Measurements from ENCODE around the gene XK.
A peak's percentile ranks its signal among the peaks of the same experiment; 100 is the strongest.

Gene XK

DNA sequence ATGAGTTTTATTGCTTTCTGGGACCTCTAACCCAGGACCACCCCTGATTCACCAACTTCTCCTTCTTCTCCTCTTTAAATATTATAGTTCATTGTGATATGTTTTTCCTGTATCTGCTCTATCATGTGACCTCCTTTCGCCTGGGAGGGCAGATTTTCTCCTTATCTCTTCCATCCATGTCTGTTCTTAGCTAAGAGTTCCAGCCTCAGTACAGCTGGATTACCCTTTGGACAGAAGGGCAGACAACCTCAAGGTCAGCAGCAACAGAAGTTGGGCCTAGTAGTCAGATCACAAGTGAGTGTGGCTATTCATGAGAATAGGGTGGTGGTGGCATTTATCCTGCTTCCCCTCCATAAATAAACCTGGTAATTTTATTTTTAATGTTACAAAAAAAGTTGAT is 5.7 kb upstream of the XK start:
- no peak for DNase-seq

- no peak for DNase-seq
Observed at GRCh38 chrX:37684426-37684825, 1.2 kb upstream of the XK start.

GRCh38 chrX:37684973-37685372 is 618 bp upstream of the XK start:
- no peak for DNase-seq

- DNase-seq, result no peak
Observed at GRCh38 chrX:37686369-37686995, 891 bp downstream of the XK start.

DNA sequence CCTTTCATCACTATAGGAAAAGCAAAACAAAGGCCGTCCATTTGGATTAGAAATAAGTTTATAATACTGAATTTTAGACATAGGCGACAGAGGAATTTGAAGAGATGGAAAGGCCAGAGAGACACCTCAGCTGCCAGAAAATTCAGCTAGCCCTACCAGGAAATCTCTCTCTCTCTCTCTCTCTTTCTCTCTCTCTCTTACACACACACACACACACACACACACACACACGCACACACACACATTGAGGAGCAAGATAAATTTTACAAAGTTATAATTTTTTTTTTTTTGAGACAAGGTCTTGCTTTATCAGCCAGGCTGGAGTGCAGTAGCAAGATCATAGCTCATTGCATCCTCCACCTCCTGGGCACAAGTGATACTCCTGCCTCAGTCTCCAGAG is 1.4 kb downstream of the XK start:
- DNase-seq, result no peak

DNA sequence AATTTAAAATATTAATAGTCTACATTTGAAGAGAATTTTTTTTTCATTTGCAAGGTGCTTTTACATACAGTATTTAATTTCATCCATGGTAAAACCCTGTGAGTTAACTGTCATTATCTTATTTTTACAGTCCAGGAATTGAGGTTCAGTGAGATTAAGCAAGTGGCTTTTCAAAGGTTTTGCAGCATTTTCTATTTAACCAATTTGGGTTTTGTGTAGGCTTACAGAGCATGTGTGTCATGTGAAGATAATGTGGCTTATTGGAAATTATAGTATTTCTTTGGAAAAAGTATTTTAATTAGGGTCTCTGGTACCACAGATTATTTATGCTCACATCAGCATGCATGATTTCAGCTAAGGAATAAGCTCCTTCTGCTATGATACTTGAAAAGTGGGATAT is 4.5 kb downstream of the XK start:
- no peak for DNase-seq

DNA sequence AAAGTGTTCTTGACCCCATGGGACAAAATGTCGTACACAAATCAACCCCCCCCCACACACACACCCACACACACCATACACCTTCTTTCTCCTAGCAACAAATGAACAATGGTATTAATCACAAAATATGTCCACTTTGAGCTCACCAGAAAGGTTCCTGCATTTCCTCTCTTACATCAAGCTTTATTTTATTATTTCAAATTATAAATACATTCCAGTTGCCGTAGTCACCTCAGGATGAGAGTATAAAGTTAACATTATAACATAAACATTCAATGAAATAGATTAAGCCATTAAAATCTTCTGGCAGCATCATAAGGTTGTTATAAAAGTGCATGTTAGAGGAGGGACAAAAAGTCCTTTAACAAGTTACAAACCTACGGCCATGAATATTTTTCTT is 7.3 kb downstream of the XK start:
- DNase-seq, result no peak

- DNase-seq, result no peak
Observed at GRCh38 chrX:37697169-37697760, 11.7 kb downstream of the XK start.

GRCh38 chrX:37701588-37701987 is 16.0 kb downstream of the XK start:
- DNase-seq, result no peak

GRCh38 chrX:37711991-37712390 is 26.4 kb downstream of the XK start:
- no peak for DNase-seq

- DNase-seq, result no peak
Observed at GRCh38 chrX:37712458-37712857, 26.9 kb downstream of the XK start.

- DNase-seq, result no peak
Observed at GRCh38 chrX:37714479-37714878, 28.9 kb downstream of the XK start.

DNA sequence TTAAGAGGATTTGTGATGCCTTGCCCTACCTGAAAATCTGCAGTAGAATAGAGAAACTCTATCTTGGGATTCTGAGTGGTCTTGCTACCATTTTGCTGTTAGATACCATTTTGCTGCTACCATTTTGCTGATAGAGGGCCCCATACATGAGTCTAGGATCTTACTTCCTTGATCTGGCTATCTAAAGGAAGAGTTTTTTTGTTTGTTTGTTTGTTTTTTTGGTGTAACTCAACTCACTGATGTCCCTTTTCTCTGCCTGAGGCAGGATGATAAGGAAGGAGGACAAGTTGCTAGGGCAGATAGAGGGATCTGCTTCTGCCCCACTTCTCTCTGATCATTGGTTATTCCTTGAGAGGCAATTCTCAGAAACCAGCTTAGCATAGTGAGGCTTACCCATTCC is 31.0 kb downstream of the XK start:
- no peak for DNase-seq

- no peak for DNase-seq
Observed at GRCh38 chrX:37717708-37718107, 32.1 kb downstream of the XK start.

GRCh38 chrX:37722595-37722994 is 37.0 kb downstream of the XK start:
- DNase-seq, result no peak

DNA sequence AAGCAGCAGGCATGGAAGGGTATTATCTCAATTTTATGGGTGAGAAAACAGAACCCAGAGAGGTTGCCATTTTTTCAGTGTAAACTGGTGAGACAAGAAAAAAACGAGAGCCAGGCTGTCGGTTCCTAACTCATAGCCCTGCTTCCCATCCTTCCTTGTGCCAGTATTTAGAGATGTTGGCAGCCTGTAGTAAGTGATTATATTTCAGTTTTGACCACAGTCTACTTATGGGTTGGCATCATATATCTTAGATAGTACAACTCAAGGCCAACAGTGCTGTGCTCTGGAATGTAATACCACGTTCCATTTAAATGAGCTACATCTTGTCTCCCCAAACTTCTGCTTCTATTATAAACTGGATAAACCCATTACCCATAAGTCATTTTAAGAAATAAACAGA is 40.8 kb downstream of the XK start:
- no peak for DNase-seq

DNA sequence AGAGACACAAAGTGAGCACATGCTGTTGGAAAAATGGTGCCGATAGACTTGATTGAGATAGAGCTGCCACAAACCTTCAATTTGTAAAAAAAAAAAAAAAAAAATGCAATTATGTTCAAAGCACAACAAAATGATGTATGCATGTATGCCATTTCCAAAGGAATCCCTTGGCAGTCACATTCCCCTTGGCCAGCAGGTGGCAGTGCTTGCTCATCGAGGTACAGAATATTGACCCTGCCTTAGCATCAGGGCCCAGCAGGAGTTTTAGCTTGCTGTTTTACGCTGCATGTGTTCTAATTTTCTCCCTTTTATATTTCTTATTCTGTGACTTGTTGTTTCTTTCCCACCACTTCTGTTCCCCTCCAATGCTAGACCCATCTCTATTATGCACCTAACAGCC is 59.8 kb downstream of the XK start:
- DNase-seq, result peak; percentile 26

DNA sequence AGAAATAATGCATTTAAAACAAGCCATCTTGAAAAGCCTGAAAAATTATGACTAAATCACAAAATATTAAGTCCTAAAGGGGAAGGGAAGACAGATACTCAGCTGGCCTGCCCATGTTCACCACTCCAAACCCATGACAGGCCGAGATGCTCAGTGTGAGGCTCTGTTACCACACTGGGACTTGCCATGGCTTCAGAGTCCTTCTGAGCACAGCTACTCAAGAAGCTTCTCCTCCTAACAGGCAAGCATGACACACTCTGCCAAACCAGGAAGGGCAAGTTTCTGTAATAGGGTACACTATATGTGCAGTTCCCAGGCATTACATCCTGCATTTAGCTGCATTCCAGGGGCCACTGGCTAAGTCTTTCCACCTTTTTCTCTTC is 60.2 kb downstream of the XK start:
- DNase-seq, result no peak

DNA sequence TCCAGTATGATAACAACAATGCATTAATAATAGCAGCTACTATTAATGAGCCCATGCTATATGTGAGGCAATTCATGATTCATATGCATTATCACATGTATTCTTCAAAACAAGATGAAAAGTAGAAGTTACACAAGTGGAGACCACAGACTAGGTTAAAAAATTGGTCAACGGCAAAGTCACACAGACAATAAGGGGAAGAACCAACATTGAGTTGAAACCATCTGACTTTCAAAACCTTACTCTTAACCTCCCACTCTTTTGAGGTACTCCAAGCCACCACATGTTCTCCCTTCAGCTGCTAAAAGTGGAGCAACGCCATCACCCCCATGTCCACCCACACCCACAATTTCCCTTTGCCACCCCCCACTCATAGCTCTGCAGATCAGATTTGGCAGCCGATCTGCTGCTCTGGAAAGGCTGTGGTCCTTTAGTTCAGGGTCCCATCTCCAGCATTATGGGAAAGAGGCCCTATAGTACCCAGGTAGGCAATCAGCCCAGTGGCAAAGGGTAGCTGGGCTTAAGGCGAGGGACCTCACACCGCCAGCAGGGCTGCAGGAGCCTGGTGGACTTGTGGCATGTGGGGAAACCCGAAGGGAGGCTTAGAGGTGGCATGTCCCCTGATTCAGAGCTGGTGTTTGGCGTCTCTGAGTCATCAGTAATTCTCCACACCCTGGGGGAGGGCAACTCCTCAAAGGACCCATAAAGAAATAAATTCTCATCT is 60.8 kb downstream of the XK start:
- no peak for DNase-seq

DNA sequence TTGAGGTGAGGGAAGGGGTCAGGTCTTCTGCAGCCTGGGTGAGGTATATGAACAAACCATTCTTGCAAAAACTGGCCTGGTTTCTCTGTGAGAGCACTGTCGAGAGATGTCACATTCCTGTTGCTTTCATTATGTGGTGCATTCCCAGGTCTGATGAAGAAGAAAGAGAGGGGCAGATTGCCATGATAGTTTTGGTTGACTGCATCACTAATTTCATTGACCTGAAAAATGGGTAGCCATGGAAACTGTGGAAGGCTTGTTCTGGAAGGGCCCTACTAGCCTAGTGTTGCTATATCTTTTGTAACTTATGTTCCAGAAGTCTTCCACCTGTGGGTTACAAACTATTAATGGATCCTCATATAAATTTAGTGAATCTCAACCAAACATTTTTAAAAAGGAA is 61.4 kb downstream of the XK start:
- no peak for DNase-seq

- DNase-seq, result no peak
Observed at GRCh38 chrX:37752281-37752680, 66.7 kb downstream of the XK start.

DNA sequence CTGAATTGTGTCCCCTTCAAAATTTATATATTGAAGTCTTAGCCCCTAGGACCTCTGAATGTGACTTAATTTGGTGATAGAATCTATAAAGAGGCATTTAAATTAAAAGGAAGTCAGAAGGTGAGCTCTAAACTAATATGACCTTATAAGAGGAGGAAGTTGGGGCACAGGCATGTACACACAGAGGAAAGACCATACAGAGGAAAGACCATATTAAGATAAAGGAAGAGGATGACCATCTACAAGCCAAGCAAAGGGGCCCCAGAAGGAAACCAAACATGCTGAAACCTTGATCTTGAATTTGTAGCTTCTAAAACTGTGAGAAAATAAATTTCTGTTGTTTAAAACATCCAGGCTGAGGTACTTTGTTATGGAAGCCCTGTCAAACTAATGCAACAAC is 67.3 kb downstream of the XK start:
- no peak for DNase-seq

GRCh38 chrX:37753384-37753783 is 67.8 kb downstream of the XK start:
- no peak for DNase-seq

DNA sequence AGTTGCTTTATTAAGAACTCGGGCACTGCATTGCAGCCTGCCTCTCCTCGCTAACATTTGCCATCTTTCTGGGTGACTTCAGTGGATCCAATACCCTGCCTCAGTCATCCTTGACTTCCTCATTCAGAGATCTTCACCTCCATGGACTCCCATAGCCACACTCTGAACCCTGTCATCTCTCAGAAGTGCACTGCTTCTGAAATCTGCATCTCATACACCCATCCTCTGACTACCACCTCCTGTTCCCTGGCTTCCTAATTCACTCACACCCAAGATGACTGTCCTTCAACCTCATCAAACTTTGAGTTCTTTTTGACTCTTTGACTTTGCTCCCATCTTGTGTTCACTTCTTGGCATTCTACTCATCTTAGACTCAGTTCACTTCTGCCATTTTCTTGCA is 68.9 kb downstream of the XK start:
- DNase-seq, result no peak

DNA sequence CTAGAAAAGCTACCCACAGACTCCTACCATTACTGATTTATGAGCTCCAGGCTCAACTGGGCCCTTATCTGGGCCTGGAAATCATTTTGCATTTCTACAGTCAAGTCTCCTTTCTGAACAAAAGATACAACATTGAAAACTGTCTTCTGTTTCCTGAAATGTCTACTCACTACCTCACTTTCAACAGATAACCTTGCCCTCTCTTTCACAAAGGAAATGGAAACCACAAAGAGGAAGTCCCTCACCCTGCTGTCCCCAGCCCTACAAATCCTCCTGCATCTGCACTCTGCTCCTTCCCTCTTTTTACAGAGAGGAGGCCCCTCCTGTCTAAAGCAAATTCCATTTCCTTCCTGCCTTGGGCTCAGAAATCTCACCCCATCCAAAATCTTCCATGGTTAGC is 69.4 kb downstream of the XK start:
- DNase-seq, result no peak
